OCI-LY3 (cell line): ENCODE data around the gene ZNF839.

Source experiments
- H2AFZ ChIP-seq: fragments of 200-600, 300-600 bp; shearing (Covaris generic); 2 replicates; pipeline ENCODE4 v1.6.0; 2014; ENCODE audit warnings: antibody characterized with exemption, low read depth, low read length
- H3K27ac ChIP-seq: fragments of 200-600, 300-600 bp; sonication (generic); 2 replicates; pipeline ENCODE4 v1.5.1; 2014; ENCODE audit warnings: mild to moderate bottlenecking, low read length, moderate library complexity, mixed read lengths
- H3K27me3 ChIP-seq: fragments of 200-600, 300-600 bp; sonication (generic); 2 replicates; pipeline ENCODE4 v1.6.1; 2014; ENCODE audit warnings: low read depth, low read length, mixed read lengths
- H3K36me3 ChIP-seq: fragments of 200-600, 300-600 bp; sonication (generic); replicated peaks from 2 replicates; pipeline ENCODE3; 2014; ENCODE audit warnings: low read depth, low read length, mixed read lengths
- H3K4me1 ChIP-seq: fragments of 300-600, 200-600 bp; sonication (generic); 2 replicates; pipeline ENCODE4 v1.6.1; 2014; ENCODE audit warnings: low read length, mixed read lengths
- H3K4me2 ChIP-seq: fragments of 200-600, 300-600 bp; sonication (generic); 2 replicates; pipeline ENCODE4 v1.6.1; 2014; ENCODE audit warnings: low read length, mixed read lengths
- H3K4me3 ChIP-seq: fragments of 300-600, 200-600 bp; sonication (generic); 2 replicates; pipeline ENCODE4 v1.5.1; 2014; ENCODE audit warnings: antibody characterized with exemption, mild to moderate bottlenecking, low read length, moderate library complexity
- H3K79me2 ChIP-seq: fragments of 300-600, 200-600 bp; shearing (Covaris generic); 2 replicates; pipeline ENCODE4 v1.6.1; 2014; ENCODE audit warnings: mild to moderate bottlenecking, low read length, mixed read lengths
- H3K9ac ChIP-seq: fragments of 300-600, 200-600 bp; shearing (Covaris generic); 2 replicates; pipeline ENCODE4 v1.6.0; 2014; ENCODE audit warnings: mild to moderate bottlenecking, low read length, moderate library complexity
- H3K9me3 ChIP-seq: fragments of 200-600, 300-600 bp; shearing (Covaris generic); 2 replicates; pipeline ENCODE4 v1.6.1; 2014; ENCODE audit warnings: low read length, mixed read lengths; ENCODE audit not compliant: insufficient read depth
- H4K20me1 ChIP-seq: fragments of 200-600, 300-600 bp; sonication (generic); 2 replicates; pipeline ENCODE4 v1.6.1; 2016; ENCODE audit warnings: low read length, mixed read lengths; ENCODE audit not compliant: insufficient read depth
- EZH2phosphoT487 ChIP-seq: fragments of 200-600 bp; shearing (Covaris generic); IDR thresholded peaks from 2 replicates; pipeline ENCODE4 v1.6.1; 2018; ENCODE audit warnings: antibody characterized with exemption, mixed run types, low read depth
- TF ChIP-seq, protein P1 (sequence below): fragments of 200-600, 300-600 bp; sonication (generic); IDR thresholded peaks from 2 replicates; pipeline ENCODE4 v1.5.1; 2014; ENCODE audit warnings: antibody characterized with exemption, low read length, low read depth

ZNF839 gene

DNA sequence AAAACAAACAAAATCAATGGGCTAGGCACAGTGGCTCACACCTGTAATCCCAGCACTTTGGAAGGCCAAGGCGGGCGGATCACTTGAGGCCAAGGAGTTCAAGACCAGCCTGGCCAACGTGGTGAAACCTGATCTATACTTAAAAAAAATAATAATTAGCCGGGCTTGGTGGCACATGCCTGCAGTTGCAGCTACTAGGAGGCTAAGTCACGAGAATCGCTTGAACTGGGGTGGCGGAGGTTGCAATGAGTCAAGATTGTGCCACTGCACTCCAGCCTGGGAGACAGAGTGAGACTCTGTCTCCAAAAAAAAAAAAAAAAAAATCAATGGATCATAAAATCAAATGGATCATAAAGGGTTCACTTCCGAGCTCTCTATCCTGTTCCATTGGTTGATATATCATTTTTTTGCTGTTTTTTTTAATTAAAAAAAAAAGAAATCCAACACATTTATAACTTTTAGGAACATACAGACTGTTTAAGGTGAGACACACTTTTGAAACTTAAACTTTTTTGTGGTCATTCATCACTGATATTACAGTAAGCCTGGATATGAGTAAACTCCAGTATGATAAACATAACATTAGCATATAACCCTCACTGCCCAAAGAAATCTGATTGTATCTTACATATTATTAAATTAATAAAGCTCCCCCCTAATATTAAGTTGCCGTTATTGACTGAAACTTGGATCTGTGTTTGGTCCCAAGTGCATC lies 36.6 kb upstream of the ZNF839 start:
- no peak for TF ChIP-seq EZH2phosphoT487
- TF ChIP-seq, protein P1, sequence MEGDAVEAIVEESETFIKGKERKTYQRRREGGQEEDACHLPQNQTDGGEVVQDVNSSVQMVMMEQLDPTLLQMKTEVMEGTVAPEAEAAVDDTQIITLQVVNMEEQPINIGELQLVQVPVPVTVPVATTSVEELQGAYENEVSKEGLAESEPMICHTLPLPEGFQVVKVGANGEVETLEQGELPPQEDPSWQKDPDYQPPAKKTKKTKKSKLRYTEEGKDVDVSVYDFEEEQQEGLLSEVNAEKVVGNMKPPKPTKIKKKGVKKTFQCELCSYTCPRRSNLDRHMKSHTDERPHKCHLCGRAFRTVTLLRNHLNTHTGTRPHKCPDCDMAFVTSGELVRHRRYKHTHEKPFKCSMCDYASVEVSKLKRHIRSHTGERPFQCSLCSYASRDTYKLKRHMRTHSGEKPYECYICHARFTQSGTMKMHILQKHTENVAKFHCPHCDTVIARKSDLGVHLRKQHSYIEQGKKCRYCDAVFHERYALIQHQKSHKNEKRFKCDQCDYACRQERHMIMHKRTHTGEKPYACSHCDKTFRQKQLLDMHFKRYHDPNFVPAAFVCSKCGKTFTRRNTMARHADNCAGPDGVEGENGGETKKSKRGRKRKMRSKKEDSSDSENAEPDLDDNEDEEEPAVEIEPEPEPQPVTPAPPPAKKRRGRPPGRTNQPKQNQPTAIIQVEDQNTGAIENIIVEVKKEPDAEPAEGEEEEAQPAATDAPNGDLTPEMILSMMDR, result no peak
- no peaks in the 10 kb centered on the region for H3K9me3 ChIP-seq
- H3K4me3 ChIP-seq, result no peak overlapping the region
- H3K27ac ChIP-seq, result no peak overlapping the region
- H3K9ac ChIP-seq, result no peak overlapping the region
- H3K4me1 ChIP-seq, result no peaks in the 10 kb centered on the region
- H2AFZ ChIP-seq, result no peak overlapping the region
- no peaks in the 10 kb centered on the region for H3K36me3 ChIP-seq
- H4K20me1 ChIP-seq, result no peaks in the 10 kb centered on the region
- no peaks in the 10 kb centered on the region for H3K79me2 ChIP-seq
- no peak overlapping the region for H3K4me2 ChIP-seq
- H3K27me3 ChIP-seq, result no peaks in the 10 kb centered on the region

DNA sequence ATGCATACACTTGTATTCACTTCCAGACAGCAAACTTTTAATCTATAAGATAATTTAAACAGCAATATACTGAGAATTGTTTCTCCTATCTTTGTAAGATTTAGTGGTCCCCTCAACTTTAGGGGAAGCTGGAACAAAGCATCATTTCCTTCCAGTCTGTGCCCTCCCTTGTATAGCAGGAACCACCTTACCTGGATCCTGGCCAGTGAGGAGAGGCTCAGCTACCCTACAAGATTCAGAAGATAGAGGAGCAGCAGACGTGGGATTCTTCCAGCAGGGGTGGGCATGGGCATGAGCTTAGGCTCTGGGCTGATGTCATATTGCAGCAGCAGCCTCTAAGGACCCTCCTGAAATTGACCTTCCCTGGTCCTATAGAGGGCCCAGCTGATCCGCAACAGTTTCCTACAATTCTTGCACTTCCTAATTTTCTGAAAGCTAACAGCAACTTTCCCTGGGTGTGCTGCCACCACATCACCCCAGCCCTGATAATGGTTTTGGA lies 35.9 kb upstream of the ZNF839 start:
- no peak overlapping the region for H3K4me2 ChIP-seq
- H3K27ac ChIP-seq, result no peak overlapping the region
- no peak overlapping the region for H2AFZ ChIP-seq
- TF ChIP-seq, protein P1, result no peak
- TF ChIP-seq EZH2phosphoT487, result no peak
- no peaks in the 10 kb centered on the region for H3K36me3 ChIP-seq
- no peak overlapping the region for H3K4me3 ChIP-seq
- H3K4me1 ChIP-seq, result no peaks in the 10 kb centered on the region
- no peaks in the 10 kb centered on the region for H3K79me2 ChIP-seq
- H4K20me1 ChIP-seq, result no peaks in the 10 kb centered on the region
- H3K9me3 ChIP-seq, result no peaks in the 10 kb centered on the region
- no peak overlapping the region for H3K9ac ChIP-seq
- H3K27me3 ChIP-seq, result no peaks in the 10 kb centered on the region

DNA sequence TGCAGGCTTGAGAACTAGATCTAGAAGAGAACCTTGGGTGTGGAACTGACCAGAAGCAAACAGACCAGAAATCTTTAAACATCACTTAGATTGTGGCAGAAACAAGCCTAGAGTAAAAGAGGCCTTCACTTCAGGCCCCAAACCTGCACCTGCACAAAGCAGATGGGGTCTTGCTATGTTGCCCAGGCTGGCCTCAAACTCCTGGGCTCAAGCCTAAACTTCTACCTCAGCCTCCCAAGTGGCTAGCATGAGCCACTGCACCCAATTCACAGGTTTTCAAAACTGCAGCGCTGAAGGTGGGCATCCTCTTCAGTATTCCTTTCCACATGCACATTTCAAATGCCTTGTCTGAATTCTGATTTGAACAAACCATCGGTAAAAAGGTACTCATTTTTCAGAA lies 34.4 kb upstream of the ZNF839 start:
- Histone ChIP-seq H3K27ac (no peak overlapping the region), H3K4me3 (no peak overlapping the region), H3K27me3 (no peaks in the 10 kb centered on the region), H3K36me3 (no peaks in the 10 kb centered on the region), H2AFZ (no peak overlapping the region), H3K79me2 (no peaks in the 10 kb centered on the region), H4K20me1 (no peaks in the 10 kb centered on the region), H3K4me2 (no peak overlapping the region), H3K4me1 (no peaks in the 10 kb centered on the region), H3K9me3 (no peaks in the 10 kb centered on the region), H3K9ac (no peak overlapping the region)
- no peak for TF ChIP-seq EZH2phosphoT487
- TF ChIP-seq, protein P1, result no peak

DNA sequence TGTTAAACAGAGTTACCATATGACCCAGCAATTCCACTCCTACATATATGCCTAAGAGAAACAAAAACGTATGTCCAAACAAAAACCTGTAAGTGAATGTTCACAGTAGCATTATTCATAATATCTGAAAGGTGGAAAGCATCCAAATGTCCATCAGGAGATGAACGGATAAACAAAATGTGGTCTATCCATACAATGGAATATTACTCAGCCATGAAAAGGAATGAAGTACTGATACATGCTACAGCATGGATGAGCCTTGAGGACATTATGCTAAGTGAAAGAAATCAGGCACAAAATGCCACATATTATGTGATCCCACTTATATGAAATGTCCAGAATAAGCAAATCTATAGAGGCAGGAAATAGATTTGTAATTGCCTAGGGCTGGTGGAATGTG lies 31.4 kb upstream of the ZNF839 start:
- Histone ChIP-seq H3K4me1 (no peaks in the 10 kb centered on the region), H3K9me3 (no peaks in the 10 kb centered on the region), H3K4me3 (no peak overlapping the region), H3K27me3 (no peaks in the 10 kb centered on the region), H3K4me2 (no peak overlapping the region), H3K9ac (no peak overlapping the region), H3K27ac (no peak overlapping the region), H3K79me2 (no peaks in the 10 kb centered on the region), H3K36me3 (no peaks in the 10 kb centered on the region), H4K20me1 (no peaks in the 10 kb centered on the region), H2AFZ (no peak overlapping the region)
- TF ChIP-seq, protein P1, result no peak
- no peak for TF ChIP-seq EZH2phosphoT487
